T47D (cell line): ENCODE results near the gene GRAMD1B.
"Not testable (repeated sequence)": the region's sequence is repeated elsewhere in the genome, so short reads cannot be mapped to it uniquely, and the experiment has no call there.

ENCODE experiments used
- DNase-seq, 2 experiments: peaks; one replicate each; pipeline versions ENCODE4 v3.0.0 to v3.0.0-alpha.2; 2011 to 2012; ENCODE audit warnings: low read depth in 1 of 2, low spot score in 1 of 2
- JUND ChIP-seq: IDR thresholded peaks from 2 replicates; pipeline ENCODE4 v1.6.1; 2012; ENCODE audit warnings: low read depth
- in situ Hi-C: cut with HindIII; loops from 2 replicates; pipeline ENCODE4 v1.10.0; 2016; ENCODE audit warnings: low sequenced_read_pairs, low pct_unique_long_range_greater_than_20kb

GRAMD1B gene

GRCh38 chr11:123640029-123640428, 210.0 kb downstream of the GRAMD1B start:
- TF ChIP-seq JUND: no peak
- in situ Hi-C loops: no loop called here
- no peak for DNase-seq

- TF ChIP-seq JUND: no peak
- in situ Hi-C loops: no loop called here
- DNase-seq: peak in 1 of 2 experiments; percentile 61
Observed at GRCh38 chr11:123640677-123641494, 210.8 kb downstream of the GRAMD1B start.

DNA sequence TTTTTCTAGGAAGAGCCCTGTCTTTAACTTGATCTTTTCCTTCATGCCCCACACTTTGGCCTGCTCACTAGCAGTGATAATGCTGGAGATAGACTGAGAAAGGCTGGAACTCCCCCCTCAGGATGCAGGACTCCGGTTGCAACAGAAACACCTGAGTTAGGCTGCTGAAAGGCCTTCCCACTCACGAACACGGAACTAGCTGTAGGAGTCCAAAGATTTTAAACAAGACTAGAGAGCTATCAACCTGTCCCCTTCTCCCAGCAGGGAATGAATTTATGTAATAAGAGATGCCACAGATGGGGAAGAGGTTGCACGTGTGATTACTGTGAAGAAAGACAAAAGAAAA, 211.4 kb downstream of the GRAMD1B start:
- no peak for TF ChIP-seq JUND
- in situ Hi-C loops: no loop called here
- no peak for DNase-seq

DNA sequence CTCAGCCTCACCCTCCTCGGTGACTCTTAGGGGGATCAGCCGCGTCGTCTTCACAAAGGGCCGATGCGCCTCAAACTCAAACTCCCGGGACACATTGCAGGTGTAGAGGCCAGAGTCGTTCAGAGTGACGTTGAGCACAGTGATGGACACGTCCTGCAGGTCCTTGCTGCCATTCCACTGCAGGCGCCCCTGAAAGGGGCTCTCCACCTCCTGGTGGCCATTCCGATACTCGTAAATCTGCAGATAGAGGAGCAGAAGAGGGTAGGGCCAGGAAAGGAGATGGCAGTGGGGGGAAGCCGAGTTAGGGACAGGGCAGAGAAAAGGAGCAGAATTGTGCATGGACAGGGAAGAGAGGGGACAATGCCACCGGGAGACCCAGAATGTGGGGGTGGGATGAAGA, 212.4 kb downstream of the GRAMD1B start:
- no peak for TF ChIP-seq JUND
- in situ Hi-C loops: no loop called here
- DNase-seq: no peak

- in situ Hi-C loops: no loop called here
- no peak for DNase-seq
- TF ChIP-seq JUND: no peak
Observed at GRCh38 chr11:123645286-123645975, 215.4 kb downstream of the GRAMD1B start.

DNA sequence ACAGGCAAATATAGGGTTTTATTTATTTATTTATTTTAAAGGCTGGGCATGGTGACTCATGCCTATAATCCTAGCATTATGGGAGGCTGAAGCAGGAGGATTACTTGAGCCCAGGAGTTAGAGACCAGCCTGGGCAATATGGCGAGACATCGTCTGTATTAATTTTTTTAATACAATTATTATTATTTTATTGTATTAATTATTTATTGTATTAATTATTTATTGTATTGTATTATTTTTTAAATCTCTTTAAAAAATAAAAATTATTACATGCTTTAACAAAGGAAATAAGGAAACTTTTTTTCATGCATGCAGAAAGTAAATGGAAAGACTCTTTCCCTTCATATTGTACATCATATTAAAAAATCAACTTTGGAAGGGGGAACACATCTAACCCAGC, 220.8 kb downstream of the GRAMD1B start:
- in situ Hi-C loops: no loop called here
- DNase-seq: no peak
- no peak for TF ChIP-seq JUND

- in situ Hi-C loops: no loop called here
- no peak for DNase-seq
- TF ChIP-seq JUND: no peak
Observed at GRCh38 chr11:123652599-123652998, 222.5 kb downstream of the GRAMD1B start.

DNA sequence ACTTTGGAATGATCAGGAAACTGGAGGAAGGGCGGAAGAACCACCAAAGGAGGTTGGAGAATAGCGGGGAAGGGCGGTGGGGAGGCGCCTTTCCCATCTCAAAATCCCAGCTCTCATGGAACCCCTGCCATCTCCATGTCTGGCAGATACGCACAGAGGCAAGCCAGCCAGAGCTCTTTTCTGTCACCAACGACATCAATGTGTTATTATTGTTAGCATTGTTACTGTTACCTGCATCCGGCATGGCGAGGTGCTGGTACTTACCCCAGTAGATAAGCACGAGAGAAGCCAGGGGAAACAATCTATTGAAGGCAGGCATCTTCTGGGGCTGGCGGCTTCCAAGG, 223.4 kb downstream of the GRAMD1B start:
- TF ChIP-seq JUND: no peak
- no peak for DNase-seq
- in situ Hi-C loops: no loop called here

GRCh38 chr11:123653827-123654565, 223.9 kb downstream of the GRAMD1B start:
- no peak for DNase-seq
- in situ Hi-C loops: no loop called here
- no peak for TF ChIP-seq JUND

DNA sequence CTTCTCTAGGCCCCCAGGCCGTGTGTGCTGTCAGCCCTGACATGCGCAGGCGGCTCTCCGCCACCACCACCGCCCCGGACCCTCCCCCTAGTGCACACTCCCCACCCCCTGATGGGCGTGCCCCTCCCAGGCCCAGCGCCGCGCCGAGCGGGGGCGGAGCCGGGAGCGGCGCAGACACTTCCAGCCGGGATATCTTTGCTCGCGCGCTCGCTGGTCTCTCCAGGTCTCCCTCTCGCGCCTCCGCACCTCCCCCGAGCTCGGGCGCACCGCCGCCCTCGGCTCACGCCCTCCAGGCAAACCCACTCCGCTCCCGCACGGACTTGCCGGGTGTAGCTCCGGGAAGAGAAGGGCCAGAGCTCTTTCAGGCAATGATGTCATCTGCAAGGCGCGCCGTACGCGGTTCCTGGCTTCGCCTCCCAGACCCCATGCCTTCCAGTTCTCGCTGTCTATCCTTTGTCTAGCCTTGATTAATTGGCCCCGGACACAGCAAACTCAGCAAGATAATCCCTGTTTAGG, 224.6 kb downstream of the GRAMD1B start, which contains the start of gene SCN3B:
SCN3B (minus strand) TSS at position 59 of the 516 bp plus-strand sequence. CDS start 823 bp downstream, outside the sequence.
- DNase-seq: no peak
- TF ChIP-seq JUND: no peak
- in situ Hi-C loops: no loop called here

DNA sequence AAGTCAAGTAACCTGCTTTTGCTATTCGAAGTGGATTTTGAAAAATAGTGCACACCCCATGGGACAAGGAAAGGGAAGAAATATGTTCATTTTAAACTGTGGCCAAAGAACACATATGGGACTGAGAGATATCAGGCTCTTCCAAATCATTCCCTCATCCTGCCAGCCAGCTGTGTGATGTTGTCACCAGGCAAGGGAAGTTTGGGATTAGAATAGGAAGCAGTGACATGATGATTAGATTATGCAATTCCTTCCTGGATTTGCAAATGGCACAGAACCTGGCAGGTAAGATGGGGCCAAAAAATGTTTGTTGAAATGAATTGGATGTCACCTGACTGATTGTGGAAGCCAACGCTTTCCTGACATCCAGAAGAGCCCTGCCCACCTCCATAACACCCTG, 229.2 kb downstream of the GRAMD1B start:
- in situ Hi-C loops: no loop called here
- TF ChIP-seq JUND: no peak
- DNase-seq: no peak

- in situ Hi-C loops, DNase-seq: not testable (repeated sequence)
Observed at GRCh38 chr11:123659965-123660364, 229.9 kb downstream of the GRAMD1B start.

DNA sequence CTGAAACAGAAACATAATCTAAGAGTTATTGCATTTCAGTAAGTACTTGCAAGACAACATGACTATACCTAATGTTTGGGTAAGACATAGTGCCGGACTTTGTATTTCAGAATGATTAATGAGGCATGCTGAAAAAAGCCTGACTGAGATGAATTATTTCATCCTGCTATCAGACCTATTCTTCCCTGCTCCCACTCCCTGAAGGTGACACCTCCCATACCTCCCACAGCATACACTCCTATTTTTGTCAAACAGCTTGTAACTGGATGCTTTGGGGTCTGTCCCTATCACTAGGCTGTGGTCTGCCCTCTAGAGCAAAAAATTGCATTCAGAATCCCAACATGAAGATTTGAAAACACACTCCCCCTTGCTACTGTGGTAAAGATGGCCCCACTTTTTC, 235.2 kb downstream of the GRAMD1B start:
- DNase-seq: no peak
- in situ Hi-C loops: no loop called here
- no peak for TF ChIP-seq JUND
